Measurements from ENCODE around the gene INPP5F. TPM values are rescaled to one million over a fixed set of nuclear protein-coding genes. Genes with fewer than 3 reads are reported as not detected.
A peak's percentile ranks its signal among the peaks of the same experiment; 100 is the strongest.

The INPP5F gene
- polyA plus RNA-seq, 4 donors: 49.2 to 59.1 (median 58.1) TPM

- DNase-seq (ENCODE audit: low read depth in 4 of 4, low spot score in 3 of 4): no peak
Measured at GRCh38 chr10:119737823-119738222, 12.0 kb downstream of the INPP5F start.

DNA sequence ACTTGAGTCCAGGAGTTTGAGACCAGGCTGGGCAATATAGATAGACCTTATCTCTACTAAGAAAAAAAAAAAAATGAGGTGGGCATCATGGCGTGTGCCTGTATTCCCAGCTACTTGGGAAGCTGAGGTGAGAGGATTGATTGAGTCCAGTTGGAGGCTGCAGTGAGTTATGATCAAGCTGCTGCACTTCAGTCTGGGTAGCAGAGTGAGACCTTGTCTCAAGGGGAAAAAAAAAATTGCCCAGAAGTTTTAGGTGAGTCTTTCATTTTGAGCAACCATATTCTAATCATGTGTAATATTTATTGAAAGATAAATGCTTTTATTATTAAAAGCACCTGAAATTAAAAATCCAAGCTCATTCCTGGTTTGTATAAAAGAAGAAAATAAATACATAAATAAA lies 13.1 kb downstream of the INPP5F start:
- DNase-seq (ENCODE audit: low read depth in 4 of 4, low spot score in 3 of 4): no peak

DNA sequence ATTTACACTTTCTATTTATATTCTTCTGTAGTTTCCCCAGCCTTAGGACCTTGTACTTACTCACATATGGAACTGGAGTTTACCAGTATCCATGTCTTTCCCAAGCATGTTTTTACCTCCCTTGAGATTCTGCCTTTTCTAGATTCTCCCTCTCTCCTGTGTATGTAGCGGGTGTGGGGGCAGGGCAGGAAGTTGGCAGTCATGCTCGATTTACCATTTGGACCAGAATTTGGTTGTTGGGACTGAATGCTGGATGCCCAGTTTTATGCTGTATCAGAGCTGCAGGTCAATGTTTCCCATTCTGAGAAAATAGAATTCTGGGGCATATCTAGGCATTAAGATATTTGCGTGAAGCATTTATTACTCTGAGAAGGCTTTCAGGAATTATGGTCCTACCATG lies 14.2 kb downstream of the INPP5F start:
- no peak for DNase-seq (ENCODE audit: low read depth in 4 of 4, low spot score in 3 of 4)

- DNase-seq (ENCODE audit: low read depth in 4 of 4, low spot score in 3 of 4): peak in 2 of 4 donors; percentile 37 to 66
Measured at GRCh38 chr10:119742947-119743648, 17.2 kb downstream of the INPP5F start.

DNA sequence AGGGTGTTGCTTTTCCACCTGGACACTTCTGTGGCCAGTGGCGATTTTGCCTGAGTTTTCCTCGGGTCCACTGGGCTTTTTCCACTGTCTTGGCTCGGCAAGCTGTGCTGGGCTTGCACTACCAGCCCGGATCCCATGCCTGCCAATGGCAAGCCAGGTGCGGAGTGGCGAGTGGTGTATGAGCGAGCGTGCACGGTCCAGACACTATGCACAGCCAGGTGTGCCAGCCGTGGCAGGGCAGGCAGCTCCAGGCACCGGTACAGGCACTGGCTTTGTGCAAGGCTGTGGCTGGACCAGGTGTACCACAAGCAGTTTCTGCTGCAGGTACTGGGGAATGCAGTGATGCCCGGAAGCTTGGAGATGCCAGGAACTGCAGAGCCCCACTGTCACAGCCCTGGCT lies 22.1 kb downstream of the INPP5F start:
- no peak for DNase-seq (ENCODE audit: low read depth in 4 of 4, low spot score in 3 of 4)

- DNase-seq (ENCODE audit: low read depth in 4 of 4, low spot score in 3 of 4): no peak
Measured at GRCh38 chr10:119748871-119749270, 23.0 kb downstream of the INPP5F start.

- no peak for DNase-seq (ENCODE audit: low read depth in 4 of 4, low spot score in 3 of 4)
Measured at GRCh38 chr10:119749455-119749854, 23.6 kb downstream of the INPP5F start.

DNA sequence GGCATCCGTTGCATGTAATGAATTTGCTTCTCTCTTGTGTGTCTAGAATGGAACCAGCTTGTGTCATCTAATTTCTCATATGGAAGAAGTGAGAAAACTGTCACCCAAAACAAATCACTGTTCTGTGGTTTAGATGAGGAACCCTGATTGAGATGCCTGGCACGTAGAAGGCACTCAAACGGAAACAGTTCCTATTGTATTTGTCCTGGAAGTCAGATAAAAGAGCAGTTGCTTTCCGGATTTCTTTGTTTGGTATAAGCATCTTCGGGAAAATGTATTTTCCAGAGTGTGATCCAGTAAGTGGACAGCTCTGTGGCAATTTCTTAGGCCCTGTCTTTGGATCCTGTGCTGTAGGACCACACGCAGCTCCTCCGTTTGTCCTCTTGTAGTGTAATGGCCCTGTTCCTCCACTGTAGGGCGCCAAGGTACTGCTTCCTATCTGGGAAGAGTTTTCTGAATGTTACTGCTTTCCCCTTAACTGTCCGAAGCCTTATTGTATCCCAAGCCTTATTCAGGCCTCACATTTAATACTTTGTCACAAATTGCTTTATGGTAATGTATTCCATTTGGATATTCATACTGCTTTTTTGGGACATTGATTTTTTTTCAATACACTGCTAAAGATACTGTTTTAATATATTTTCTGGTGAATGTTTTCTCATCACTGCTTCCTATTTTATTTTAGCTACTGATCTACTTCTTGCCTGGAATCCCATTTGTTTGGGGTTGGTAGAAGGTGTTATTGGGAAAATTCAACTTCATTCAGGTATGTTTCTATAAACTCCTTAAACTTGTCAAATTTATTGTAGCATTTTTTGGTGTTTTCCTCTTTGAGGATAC lies 24.8 kb downstream of the INPP5F start:
- peak in 3 of 4 donors; percentile 56 to 61 (median 60) for DNase-seq (ENCODE audit: low read depth in 4 of 4, low spot score in 3 of 4)

- no peak for DNase-seq (ENCODE audit: low read depth in 4 of 4, low spot score in 3 of 4)
Measured at GRCh38 chr10:119753309-119753708, 27.5 kb downstream of the INPP5F start.

DNA sequence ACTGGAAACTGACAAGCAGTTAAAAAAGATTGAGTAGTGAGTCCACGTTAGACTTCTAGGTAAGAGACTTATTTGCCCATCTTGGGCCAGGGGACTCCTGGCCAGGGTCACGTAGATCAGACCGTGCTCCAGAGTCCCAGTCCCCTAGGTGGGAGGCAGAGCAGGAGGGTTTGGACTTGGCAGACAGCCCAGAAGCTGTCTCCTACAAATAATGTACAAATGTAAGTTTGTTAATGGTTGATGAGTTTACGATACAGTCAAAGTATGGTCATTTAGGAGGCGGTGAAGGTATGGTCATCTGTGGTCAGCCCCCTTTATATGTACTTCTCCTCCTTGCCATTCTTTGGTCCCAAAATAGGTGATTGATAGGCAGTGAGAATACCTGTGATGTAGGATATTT lies 28.2 kb downstream of the INPP5F start:
- DNase-seq (ENCODE audit: low read depth in 4 of 4, low spot score in 3 of 4): peak in 2 of 4 donors; percentile 44 to 58

DNA sequence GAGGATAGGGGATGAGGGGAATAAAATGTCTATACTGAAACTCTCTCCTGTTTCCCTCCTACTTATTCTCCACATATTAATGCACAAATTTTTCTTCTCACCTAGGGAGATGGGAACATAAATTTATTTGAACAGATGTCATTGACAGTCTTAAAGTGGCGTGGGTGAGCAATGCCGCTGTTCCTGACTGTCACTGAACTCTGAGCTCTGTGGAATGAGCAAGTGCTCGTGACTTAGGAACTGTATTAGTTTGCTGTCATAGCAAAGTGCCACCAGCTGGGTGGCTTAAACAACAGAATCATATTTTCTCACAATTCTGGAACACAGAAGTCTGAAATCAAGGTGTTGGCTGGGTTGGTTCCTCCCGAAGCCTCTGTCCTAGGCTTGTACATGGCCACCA lies 29.1 kb downstream of the INPP5F start:
- DNase-seq (ENCODE audit: low read depth in 4 of 4, low spot score in 3 of 4): no peak

GRCh38 chr10:119755446-119755845 lies 29.6 kb downstream of the INPP5F start:
- no peak for DNase-seq (ENCODE audit: low read depth in 4 of 4, low spot score in 3 of 4)

- DNase-seq (ENCODE audit: low read depth in 4 of 4, low spot score in 3 of 4): no peak
Measured at GRCh38 chr10:119758448-119759195, 32.8 kb downstream of the INPP5F start.

DNA sequence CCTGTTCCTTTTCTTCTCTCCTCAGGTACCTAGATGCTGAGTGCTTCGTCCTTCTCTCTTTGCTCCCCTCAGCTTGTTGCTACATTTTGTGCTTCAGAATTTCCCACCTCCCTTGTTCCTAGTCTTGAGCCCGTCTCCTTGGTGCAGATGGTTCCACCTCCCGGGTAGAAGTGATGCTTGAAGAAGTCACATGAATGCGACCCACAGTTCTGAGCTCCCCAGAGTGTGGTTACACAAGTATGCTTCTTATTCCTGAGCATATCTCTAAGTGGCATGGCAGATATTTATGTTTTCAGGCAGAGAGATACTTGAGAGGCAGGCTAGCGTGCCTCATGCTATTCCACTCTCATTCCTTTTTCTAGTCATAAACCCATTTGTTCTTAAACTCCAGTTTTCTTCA lies 34.0 kb downstream of the INPP5F start:
- DNase-seq (ENCODE audit: low read depth in 4 of 4, low spot score in 3 of 4): no peak

DNA sequence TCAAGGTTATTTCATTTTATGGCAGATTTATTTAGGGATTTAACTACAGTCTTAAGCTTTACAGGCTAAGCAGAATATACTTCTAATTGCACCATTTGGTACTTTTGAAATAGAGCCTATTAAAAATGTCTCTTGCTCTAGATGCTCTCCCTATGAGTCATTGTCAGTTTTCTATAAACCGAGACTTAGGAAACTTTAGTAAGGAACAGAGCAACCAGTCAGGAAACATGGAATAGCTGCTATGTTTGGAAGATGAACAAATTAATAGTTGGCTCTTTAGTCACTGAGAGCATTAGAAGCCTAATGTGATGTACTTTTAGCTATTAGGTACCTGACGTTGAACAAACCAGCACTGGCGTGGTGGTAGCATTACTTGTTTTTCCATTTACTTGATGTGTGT lies 35.3 kb downstream of the INPP5F start:
- DNase-seq (ENCODE audit: low read depth in 4 of 4, low spot score in 3 of 4): no peak

DNA sequence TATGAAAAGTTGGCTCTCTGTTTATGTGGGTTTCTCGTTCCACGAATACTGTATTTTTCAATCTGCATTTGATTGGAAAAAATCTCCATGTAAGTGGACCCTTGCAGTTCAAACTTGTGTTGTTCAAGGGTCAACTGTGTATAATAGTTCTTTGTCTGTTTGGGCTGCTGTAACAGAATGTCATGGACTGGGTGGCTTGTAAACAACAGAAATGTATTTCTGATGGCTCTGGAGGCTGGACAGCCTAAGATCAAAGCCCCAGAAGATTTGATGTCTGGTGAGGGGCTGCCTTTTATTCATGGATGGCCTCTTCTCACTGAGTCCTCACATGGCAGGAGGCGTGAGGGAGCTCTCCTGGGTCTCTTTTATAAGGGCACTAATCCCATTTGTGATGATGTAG lies 36.2 kb downstream of the INPP5F start:
- DNase-seq (ENCODE audit: low read depth in 4 of 4, low spot score in 3 of 4): no peak

GRCh38 chr10:119762805-119763798 lies 37.3 kb downstream of the INPP5F start:
- no peak for DNase-seq (ENCODE audit: low read depth in 4 of 4, low spot score in 3 of 4)

- no peak for DNase-seq (ENCODE audit: low read depth in 4 of 4, low spot score in 3 of 4)
Measured at GRCh38 chr10:119768455-119769094, 42.7 kb downstream of the INPP5F start.

DNA sequence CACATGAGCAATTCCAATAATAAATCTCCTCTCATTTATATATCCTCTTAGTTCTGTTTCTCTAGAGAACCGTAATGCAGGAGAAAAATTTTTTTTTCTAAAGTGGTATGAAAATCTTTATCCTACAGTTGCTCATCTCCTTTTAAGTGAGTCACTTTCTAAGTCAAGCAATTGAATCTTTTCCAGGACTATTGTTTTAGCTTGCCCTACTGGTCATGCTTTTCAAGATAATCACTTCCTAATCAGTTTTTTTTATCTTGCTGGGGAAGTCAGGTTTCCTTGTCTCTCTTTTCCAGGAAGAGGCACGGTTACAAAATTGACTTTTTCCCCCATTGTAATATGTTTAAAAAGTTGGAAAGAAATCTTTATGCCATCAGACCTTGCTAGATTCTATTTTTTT lies 44.0 kb downstream of the INPP5F start:
- DNase-seq (ENCODE audit: low read depth in 4 of 4, low spot score in 3 of 4): no peak

DNA sequence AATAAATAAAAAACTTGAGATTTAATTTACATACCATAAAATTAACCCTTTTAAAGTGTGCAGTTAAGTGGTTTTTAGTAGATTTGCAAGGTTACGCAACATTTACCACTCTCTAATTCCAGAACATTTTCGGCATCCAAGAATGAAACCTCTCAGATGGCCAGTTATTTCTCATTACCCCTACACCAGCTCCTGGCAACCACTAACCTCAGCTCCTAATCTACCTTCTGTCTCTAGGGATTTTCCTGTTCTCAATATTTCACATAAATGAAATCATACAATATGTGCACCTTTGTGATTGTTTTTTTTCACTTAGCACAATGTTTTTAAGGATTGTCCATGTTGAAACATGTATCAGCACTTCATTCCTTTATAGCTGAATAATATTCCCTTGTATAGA lies 45.1 kb downstream of the INPP5F start:
- DNase-seq (ENCODE audit: low read depth in 4 of 4, low spot score in 3 of 4): no peak
